Activated CD8-positive, alpha-beta T cell treated with anti-CD3 and anti-CD28 coated beads for 36 hours (primary cell): ENCODE measurements around the gene WNT4. TPM values are rescaled to one million over a fixed set of nuclear protein-coding genes. Genes with fewer than 3 reads are reported as not detected.
A peak's percentile ranks its signal among the peaks of the same experiment; 100 is the strongest.

ENCODE experiments used
- ATAC-seq: fragments of 200-7000 bp; cut with Tn5 transposase; one replicate; pipeline ENCODE4 v1.10.0; 2021; ENCODE audit warnings: mild to moderate bottlenecking, moderate library complexity
- CTCF ChIA-PET: fragments of 350-600 bp; sonication (Branson Sonifier 250); formaldehyde crosslinking; loops from one replicate; lab custom pipeline; 2021; ENCODE audit warnings: antibody characterized with exemption; lab: Charles Lee
- POLR2A ChIA-PET: fragments of 350-600 bp; sonication (Branson Sonifier 250); formaldehyde crosslinking; loops from one replicate; lab custom pipeline; 2021; ENCODE audit warnings: antibody characterized with exemption; lab: Charles Lee
- DNase-seq: peaks from one replicate; pipeline ENCODE4 v3.0.0-alpha.2; 2020
- H3K27ac Mint-ChIP-seq: one replicate; pipeline ENCODE4 v1.8.0; 2021; ENCODE audit warnings: mild to moderate bottlenecking, mixed read lengths
- H3K27me3 Mint-ChIP-seq: one replicate; pipeline ENCODE4 v1.8.0; 2021; ENCODE audit warnings: mixed read lengths
- H3K36me3 Mint-ChIP-seq: one replicate; pipeline ENCODE4 v1.8.0; 2021; ENCODE audit warnings: low read depth, mixed read lengths
- H3K4me1 Mint-ChIP-seq: one replicate; pipeline ENCODE4 v1.8.0; 2021; ENCODE audit warnings: low read depth, mixed read lengths
- H3K4me3 Mint-ChIP-seq: one replicate; pipeline ENCODE4 v1.8.0; 2021; ENCODE audit warnings: mild to moderate bottlenecking, moderate library complexity, mixed read lengths
- H3K9me3 Mint-ChIP-seq: one replicate; pipeline ENCODE4 v1.8.0; 2021; ENCODE audit warnings: mixed read lengths
- intact Hi-C: fragments of 100-400 bp; cut with micrococcal nuclease; formaldehyde crosslinking; loops from one replicate; pipeline ENCODE4 v1.10.0; 2022
- total RNA-seq, 2 experiments: library from RNA; stranded (reverse); gene quantifications; one replicate each; pipeline ENCODE4 v1.2.3, GENCODE V29; 2021
- TF ChIP-seq, protein P1 (sequence below): fragments of 200-600 bp; IDR thresholded peaks from one replicate; pipeline ENCODE4 v1.8.0; 2022; ENCODE audit warnings: antibody characterized with exemption, mild to moderate bottlenecking

WNT4 gene
- total RNA-seq, 2 experiments from 2014 or later, result not detected

DNA sequence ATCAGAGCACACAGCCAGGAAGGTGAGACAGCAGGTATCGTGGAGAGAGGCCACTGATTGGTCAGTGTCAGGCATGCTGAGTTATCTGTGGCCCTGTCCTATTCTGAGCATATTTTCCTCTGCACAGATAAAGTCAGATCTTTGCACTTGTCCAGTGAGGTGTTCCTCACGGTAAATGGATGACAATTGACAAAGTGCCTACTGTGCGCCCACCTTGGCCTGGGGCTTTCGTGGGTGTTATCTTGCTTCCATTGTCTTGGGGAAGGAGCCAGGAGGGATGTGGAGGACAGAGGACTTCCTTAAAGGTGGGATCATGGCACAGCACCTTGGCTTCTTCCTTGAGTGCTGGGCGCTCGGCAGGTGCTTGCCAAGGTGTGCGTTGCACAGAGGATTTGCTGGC is 46.0 kb upstream of the WNT4 start:
- no peak for ATAC-seq
- POLR2A ChIA-PET, result no interaction called here
- H3K9me3 Mint-ChIP-seq, result no peaks in the 10 kb centered on the region
- no peak for DNase-seq
- H3K4me1 Mint-ChIP-seq, result no peaks in the 10 kb centered on the region
- H3K27me3 Mint-ChIP-seq, result peaks cover 14% of the 10 kb centered on the region
- TF ChIP-seq, protein P1, sequence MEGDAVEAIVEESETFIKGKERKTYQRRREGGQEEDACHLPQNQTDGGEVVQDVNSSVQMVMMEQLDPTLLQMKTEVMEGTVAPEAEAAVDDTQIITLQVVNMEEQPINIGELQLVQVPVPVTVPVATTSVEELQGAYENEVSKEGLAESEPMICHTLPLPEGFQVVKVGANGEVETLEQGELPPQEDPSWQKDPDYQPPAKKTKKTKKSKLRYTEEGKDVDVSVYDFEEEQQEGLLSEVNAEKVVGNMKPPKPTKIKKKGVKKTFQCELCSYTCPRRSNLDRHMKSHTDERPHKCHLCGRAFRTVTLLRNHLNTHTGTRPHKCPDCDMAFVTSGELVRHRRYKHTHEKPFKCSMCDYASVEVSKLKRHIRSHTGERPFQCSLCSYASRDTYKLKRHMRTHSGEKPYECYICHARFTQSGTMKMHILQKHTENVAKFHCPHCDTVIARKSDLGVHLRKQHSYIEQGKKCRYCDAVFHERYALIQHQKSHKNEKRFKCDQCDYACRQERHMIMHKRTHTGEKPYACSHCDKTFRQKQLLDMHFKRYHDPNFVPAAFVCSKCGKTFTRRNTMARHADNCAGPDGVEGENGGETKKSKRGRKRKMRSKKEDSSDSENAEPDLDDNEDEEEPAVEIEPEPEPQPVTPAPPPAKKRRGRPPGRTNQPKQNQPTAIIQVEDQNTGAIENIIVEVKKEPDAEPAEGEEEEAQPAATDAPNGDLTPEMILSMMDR, result no peak
- H3K27ac Mint-ChIP-seq, result no peak overlapping the region
- no peaks in the 10 kb centered on the region for H3K36me3 Mint-ChIP-seq
- CTCF ChIA-PET, result no interaction called here
- no peak overlapping the region for H3K4me3 Mint-ChIP-seq
- intact Hi-C loops, result no loop called here

- TF ChIP-seq, protein P1, result no peak
- Mint-ChIP-seq H3K27me3 (peaks cover 16% of the 10 kb centered on the region), H3K36me3 (no peaks in the 10 kb centered on the region), H3K4me1 (no peaks in the 10 kb centered on the region), H3K4me3 (no peak overlapping the region), H3K27ac (no peak overlapping the region), H3K9me3 (no peaks in the 10 kb centered on the region)
- intact Hi-C loops, result no loop called here
- ChIA-PET POLR2A (no interaction called here), CTCF (no interaction called here)
- DNase-seq (no peak), ATAC-seq (no peak)
Observed at GRCh38 chr1:22188436-22188835, 45.5 kb upstream of the WNT4 start.

DNA sequence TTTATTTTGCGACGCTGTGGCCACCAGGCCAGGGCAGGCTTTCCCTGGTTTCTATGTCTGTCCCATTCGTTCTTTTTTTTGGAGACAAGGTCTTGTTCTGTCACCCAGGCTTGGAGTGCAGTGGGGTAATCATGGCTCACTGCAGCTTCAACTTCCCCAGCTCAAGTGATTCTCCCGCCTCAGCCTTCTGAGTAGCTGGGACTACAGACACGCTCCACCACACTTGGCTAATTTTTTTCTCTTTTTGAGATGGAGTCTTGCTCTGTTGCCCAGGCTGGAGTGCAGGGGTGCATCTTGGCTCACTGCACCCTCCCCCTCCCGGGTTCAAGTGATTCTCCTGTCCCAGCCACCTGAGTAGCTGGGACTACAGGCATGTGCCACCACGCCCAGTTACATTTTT is 43.4 kb upstream of the WNT4 start:
- ATAC-seq, result no peak
- intact Hi-C loops, result no loop called here
- Mint-ChIP-seq H3K4me3 (no peak overlapping the region), H3K9me3 (no peaks in the 10 kb centered on the region), H3K36me3 (no peaks in the 10 kb centered on the region), H3K27me3 (peaks cover 24% of the 10 kb centered on the region), H3K4me1 (no peaks in the 10 kb centered on the region), H3K27ac (no peak overlapping the region)
- POLR2A ChIA-PET, result no interaction called here
- TF ChIP-seq, protein P1, result no peak
- DNase-seq, result no peak
- CTCF ChIA-PET, result no interaction called here

- ATAC-seq (peak; percentile 34), DNase-seq (peak; percentile 42)
- Mint-ChIP-seq H3K27ac (no peak overlapping the region), H3K27me3 (peaks cover 24% of the 10 kb centered on the region), H3K4me1 (no peaks in the 10 kb centered on the region), H3K4me3 (no peak overlapping the region), H3K9me3 (no peaks in the 10 kb centered on the region), H3K36me3 (no peaks in the 10 kb centered on the region)
- TF ChIP-seq, protein P1, result no peak
- CTCF ChIA-PET, result no interaction called here
- intact Hi-C loops, result no loop called here
- POLR2A ChIA-PET, result interaction anchor here (0.5 kb wide), 1 partner anchor 14 kb away, joined by 3 read pairs; no protein-coding TSS in a partner anchor
Observed at GRCh38 chr1:22184892-22185612, 42.2 kb upstream of the WNT4 start.

GRCh38 chr1:22184454-22184853 is 41.6 kb upstream of the WNT4 start:
- ATAC-seq (no peak), DNase-seq (no peak)
- peaks cover 28% of the 10 kb centered on the region for H3K27me3 Mint-ChIP-seq
- no peaks in the 10 kb centered on the region for H3K4me1 Mint-ChIP-seq
- POLR2A ChIA-PET, result no interaction called here
- no peaks in the 10 kb centered on the region for H3K36me3 Mint-ChIP-seq
- intact Hi-C loops, result no loop called here
- TF ChIP-seq, protein P1, result no peak
- H3K4me3 Mint-ChIP-seq, result no peak overlapping the region
- no peak overlapping the region for H3K27ac Mint-ChIP-seq
- H3K9me3 Mint-ChIP-seq, result no peaks in the 10 kb centered on the region
- CTCF ChIA-PET, result no interaction called here
